GM19463 (cell line): Measurements from ENCODE around the gene USP37.
"Not testable (repeated sequence)": the region's sequence is repeated elsewhere in the genome, so short reads cannot be mapped to it uniquely, and the experiment has no call there.

Source experiments
- ATAC-seq: cut with Tn5 transposase; IDR thresholded peaks from one replicate; pipeline ENCODE4 v1.9.1; 2021; ENCODE audit warnings: mild to moderate bottlenecking, moderate library complexity; ENCODE audit not compliant: unreplicated experiment

Gene USP37

GRCh38 chr2:218554225-218554624 is 13.9 kb downstream of the USP37 start:
- ATAC-seq, result not testable (repeated sequence)

GRCh38 chr2:218547978-218548377 is 20.2 kb downstream of the USP37 start:
- no peak for ATAC-seq

DNA sequence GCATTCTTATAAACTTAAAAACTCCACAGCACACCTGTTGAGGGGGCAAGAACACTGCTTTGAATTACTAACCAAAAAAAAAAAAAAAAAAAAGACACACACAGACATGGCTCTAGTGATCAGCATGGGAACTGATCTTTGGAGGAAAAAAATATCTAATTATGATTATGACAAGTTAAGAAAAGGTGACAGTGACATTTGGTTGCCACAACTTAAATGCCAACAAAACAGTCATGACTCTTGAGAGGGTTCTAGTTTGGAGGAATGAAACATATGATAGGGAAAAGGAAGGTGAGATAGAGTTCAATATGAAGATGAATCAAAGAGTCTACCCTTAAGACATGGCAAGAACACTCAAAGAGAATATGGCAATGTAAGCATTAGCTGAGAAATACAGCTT is 20.6 kb downstream of the USP37 start:
- no peak for ATAC-seq

DNA sequence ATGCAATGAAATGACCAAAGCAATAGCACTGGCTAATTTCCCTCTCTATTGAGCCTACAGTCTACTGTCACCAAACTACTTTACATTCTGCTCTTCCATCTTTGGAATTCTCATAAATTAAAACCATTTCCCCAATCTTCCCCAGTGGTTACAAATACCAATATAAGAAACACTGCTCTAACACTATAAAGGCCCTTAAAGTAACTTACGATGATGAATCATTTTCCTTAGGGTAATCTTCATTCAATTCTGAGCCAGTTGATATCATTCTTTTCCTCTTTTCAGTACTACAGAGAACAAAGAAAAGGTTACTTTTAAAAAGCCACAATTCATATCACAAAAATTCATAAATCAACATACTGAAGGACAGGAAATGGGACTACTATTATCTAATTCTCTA is 22.1 kb downstream of the USP37 start:
- ATAC-seq, result no peak

DNA sequence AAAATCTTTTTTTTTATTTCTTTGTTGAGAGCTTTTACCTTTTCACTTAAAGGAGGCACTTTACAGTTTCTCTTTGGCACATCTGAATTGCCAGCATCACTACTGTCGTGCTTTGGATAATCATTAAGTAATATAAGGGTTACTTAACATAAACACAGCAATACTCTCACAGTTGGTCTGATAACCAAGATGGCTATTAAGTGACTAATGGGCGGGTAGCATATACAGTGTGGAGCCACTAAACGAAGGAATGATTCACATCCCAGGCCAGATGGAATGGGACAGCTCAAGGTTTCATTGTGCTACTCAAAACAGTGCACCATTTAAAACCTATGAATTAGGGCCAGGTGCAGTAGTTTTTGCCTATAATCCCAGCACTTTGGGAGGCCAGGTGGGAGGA is 28.1 kb downstream of the USP37 start:
- ATAC-seq, result no peak

- no peak for ATAC-seq
These were observed 31.2 kb downstream of the USP37 start for GRCh38 chr2:218536804-218537494.

DNA sequence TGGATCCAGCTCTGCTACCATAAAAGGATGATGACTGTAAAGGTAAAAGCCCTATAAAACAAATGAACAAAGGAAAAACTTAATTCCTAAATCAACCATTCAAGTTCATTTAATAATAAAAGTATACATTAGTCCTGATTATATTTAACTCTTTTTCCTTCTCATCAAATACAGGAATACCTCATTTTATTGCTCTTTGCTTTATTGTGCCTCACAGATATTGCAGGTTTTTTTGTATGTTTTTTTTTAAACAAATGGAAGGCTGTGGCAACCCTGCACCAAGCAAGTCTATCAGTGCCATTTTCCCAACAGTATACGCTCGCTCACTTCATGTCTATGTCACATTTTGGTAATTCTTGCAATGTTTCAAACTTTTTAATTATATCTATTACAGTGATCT is 38.2 kb downstream of the USP37 start:
- no peak for ATAC-seq

- not testable (repeated sequence) for ATAC-seq
These were observed 39.7 kb downstream of the USP37 start for GRCh38 chr2:218528409-218528808.

GRCh38 chr2:218523651-218524050 is 44.5 kb downstream of the USP37 start:
- ATAC-seq, result no peak

- ATAC-seq, result no peak
These were observed 49.3 kb downstream of the USP37 start for GRCh38 chr2:218518876-218519275.

- peak; percentile 85 for ATAC-seq
These were observed 50.5 kb downstream of the USP37 start for GRCh38 chr2:218517434-218518206.

- ATAC-seq, result no peak
These were observed 51.5 kb downstream of the USP37 start for GRCh38 chr2:218516614-218517013.

GRCh38 chr2:218513676-218514075 is 54.5 kb downstream of the USP37 start:
- ATAC-seq, result no peak

DNA sequence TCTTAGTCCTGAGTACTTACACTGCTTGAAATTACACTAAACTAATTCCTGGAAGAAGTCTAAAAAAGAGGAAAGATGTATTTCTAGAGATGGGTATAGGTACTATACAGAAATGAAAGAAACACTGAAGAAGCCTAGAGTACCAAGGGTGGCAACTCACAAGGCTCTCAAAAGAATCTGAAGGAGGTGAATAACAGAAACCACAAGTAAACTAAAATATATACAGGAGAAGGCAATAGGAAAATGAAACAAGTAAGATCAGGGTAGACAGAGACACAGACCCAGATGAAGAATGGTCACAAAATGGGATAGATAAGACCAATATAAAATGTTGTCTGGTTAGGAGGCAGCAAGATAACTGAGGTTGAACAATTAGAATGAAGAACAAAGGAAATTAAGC is 59.9 kb downstream of the USP37 start:
- ATAC-seq, result peak; percentile 51

DNA sequence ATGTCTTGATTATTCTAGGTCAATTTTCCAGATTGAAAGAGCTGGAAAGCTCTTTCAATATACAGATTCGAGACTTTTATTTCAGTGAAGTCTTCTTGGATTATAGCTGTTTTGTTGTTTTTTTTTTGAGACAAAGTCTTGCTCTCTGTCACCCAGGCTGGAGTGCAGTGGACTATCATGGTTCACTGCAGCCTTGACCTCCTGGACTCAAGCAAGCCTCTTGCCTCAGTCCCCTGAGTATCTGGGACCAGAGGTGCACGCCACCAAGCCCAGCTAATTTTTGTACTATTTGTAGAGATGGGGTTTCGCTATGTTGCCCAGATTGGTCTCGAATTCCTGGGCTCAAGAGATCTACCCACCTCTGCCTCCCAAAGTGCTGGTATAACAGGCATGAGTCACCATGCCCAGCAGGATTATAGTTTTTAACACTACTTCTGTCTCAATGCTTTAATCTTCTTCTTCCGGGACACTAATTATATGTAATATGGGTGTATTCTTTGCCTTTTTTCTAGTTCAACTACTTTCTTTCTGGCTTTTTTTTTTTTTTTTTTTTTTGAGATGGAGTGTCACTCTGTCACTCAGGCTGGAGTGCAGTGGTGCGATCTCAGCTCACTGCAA is 62.3 kb downstream of the USP37 start:
- no peak for ATAC-seq

- ATAC-seq, result no peak
These were observed 66.5 kb downstream of the USP37 start for GRCh38 chr2:218501665-218502064.

GRCh38 chr2:218500501-218501060 is 67.6 kb downstream of the USP37 start:
- ATAC-seq, result no peak

DNA sequence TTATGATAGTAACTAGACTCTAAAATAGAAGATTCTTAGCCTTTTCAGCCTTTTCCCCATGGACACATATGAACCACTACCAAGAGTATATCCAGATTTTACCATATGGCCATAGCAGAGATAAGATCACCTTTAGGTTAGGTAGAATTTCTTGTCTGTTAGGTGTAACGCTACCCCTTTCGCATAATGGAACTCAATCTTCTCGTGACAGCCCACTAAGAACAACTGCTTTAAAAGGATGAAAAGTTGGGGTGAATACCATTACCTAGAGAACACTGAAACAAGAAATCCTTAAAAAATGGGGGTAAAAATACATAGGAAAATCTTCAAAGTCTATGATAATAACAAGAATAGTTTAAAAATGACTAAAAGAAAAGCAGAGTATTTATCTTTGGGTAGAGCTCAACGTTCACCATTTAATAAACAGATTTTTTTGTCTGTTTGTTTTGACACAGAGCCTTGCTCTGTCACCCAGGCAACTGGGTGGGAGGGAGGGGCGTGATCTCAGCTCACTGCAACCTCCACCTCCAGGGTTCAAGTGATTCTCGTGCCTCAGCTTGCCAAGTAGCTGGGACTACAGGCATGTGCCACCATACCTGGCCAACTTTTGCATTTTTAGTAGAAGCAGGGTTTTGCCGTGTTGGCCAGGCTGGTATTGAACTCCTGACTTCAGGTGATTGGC is 82.0 kb downstream of the USP37 start:
- no peak for ATAC-seq

DNA sequence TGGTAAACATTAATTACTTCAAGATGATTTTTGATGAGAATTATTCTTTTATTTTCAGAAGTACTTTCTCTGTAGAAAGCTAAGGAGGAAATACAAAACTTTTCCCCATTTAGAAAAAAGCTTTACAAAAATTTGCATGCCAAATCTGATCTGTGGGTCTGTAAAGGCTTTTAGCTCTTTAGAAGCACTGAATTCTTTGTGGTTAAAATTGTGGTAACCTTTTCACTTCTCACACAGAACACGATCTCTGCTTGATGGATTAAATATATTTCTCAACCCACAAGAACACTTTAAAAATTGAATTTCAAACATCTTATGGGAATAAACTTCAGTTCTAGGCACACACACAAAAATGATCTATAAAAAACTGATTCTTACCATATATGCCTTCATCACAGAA is 85.5 kb downstream of the USP37 start:
- ATAC-seq, result no peak

DNA sequence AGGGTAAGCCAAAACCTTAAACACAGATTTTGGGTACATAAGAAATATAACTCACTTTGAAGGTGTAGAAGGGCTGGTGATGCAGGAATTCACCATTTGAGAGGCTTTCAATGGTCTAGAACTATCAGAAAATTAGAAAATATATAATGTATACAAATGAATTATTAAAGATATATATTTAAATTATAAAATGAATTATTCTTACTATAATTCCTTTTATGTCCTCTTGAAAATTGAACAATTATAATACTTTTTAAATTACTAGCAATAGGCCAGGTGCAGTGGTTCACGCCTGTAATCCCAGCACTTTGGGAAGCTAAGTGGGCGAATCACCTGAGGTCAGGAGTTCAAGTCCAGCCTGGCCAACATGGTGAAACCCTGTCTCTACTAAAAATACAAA is 88.6 kb downstream of the USP37 start:
- no peak for ATAC-seq

- ATAC-seq, result no peak
These were observed 89.6 kb downstream of the USP37 start for GRCh38 chr2:218478544-218478943.
